SK-N-MC (cell line): ENCODE data around the gene KRTAP2-2.

Experiments
- DNase-seq: peaks from one replicate; pipeline ENCODE4 v3.0.0-alpha.2; 2011; ENCODE audit warnings: low read depth, low spot score
- H3K27ac ChIP-seq: fragments of 200-600 bp; sonication (generic); 2 replicates; pipeline ENCODE4 v1.5.1; 2016; ENCODE audit warnings: mixed run types
- H3K36me3 ChIP-seq: fragments of 200-600 bp; sonication (generic); 2 replicates; pipeline ENCODE4 v1.6.1; 2017; ENCODE audit warnings: antibody characterized with exemption, low read length, mixed read lengths; ENCODE audit not compliant: insufficient read depth
- H3K4me3 ChIP-seq: fragments of 200-600 bp; sonication (generic); 2 replicates; pipeline ENCODE4 v1.5.1; 2016
- H3K9ac ChIP-seq: fragments of 200-600 bp; sonication (generic); 2 replicates; pipeline ENCODE4 v1.8.0; 2017; ENCODE audit warnings: mixed run types, mixed read lengths; ENCODE audit not compliant: insufficient read length
- H3K9me3 ChIP-seq: fragments of 200-600 bp; sonication (generic); 2 replicates; pipeline ENCODE4 v1.6.1; 2017; ENCODE audit warnings: low read depth, mild to moderate bottlenecking, antibody characterized with exemption, low read length, moderate library complexity, mixed read lengths
- EZH2 ChIP-seq: fragments of 200-600 bp; sonication (generic); IDR thresholded peaks from one replicate; pipeline ENCODE4 v1.6.1; 2017; ENCODE audit warnings: antibody characterized with exemption
- FOXP2 ChIP-seq: optimal IDR thresholded peaks from 2 replicates; pipeline ENCODE3; 2011; ENCODE audit warnings: mild to moderate bottlenecking, moderate library complexity; ENCODE audit not compliant: insufficient read depth; ENCODE audit errors: extremely low read length, control extremely low read depth
- POLR2AphosphoS5 ChIP-seq: IDR thresholded peaks from 2 replicates; pipeline ENCODE4 v1.6.1; 2012; ENCODE audit warnings: mild to moderate bottlenecking, low read depth, low read length, borderline replicate concordance

The KRTAP2-2 gene

GRCh38 chr17:41013606-41014005 lies 41.4 kb downstream of the KRTAP2-2 start:
- Histone ChIP-seq H3K9ac (peak overlapping the region; percentile 51), H3K9me3 (no peaks in the 10 kb centered on the region), H3K4me3 (peak overlapping the region; percentile 23), H3K36me3 (no peaks in the 10 kb centered on the region), H3K27ac (peak overlapping the region; percentile 95)
- no peak for DNase-seq
- no peak for TF ChIP-seq POLR2AphosphoS5
- TF ChIP-seq EZH2 = no peak
- TF ChIP-seq FOXP2 = no peak

DNA sequence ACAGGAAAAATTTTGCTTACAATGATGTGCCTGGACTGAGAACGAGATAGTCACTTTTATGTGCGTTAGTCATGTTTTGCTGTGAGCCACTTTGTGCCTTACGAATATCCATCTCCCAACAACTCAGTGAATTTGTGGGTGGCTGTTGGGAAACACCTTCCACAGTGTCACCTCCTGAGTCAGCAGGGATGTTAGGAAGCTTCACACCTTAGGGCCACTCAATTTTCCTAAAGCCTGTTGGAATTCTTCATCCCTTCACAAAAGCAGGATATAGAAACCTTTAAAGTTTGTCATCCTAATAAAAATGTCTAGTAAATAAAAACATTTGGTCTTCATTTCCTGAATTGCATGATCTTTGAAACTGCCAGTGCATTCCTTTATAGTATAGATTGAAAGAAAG lies 41.8 kb downstream of the KRTAP2-2 start:
- Histone ChIP-seq H3K9ac (no peak overlapping the region), H3K9me3 (no peaks in the 10 kb centered on the region), H3K4me3 (peak overlapping the region; percentile 23; the same call in 1 of the 2 replicates), H3K36me3 (no peaks in the 10 kb centered on the region), H3K27ac (peak overlapping the region; percentile 95)
- peak; percentile 37 for DNase-seq
- TF ChIP-seq POLR2AphosphoS5 = no peak
- TF ChIP-seq FOXP2 = no peak
- TF ChIP-seq EZH2 = no peak

- Histone ChIP-seq H3K9ac (no peak overlapping the region), H3K9me3 (no peaks in the 10 kb centered on the region), H3K27ac (peak overlapping the region; percentile 95), H3K36me3 (no peaks in the 10 kb centered on the region), H3K4me3 (peak overlapping the region; percentile 23; the same call in 1 of the 2 replicates)
- no peak for DNase-seq
- TF ChIP-seq POLR2AphosphoS5 (no peak), FOXP2 (no peak), EZH2 (no peak)
These were observed 42.5 kb downstream of the KRTAP2-2 start for GRCh38 chr17:41012326-41013120.

GRCh38 chr17:41010441-41010840 lies 44.6 kb downstream of the KRTAP2-2 start:
- no peak overlapping the region for H3K4me3 ChIP-seq
- H3K36me3 ChIP-seq = no peaks in the 10 kb centered on the region
- H3K9ac ChIP-seq = no peak overlapping the region
- H3K9me3 ChIP-seq = no peaks in the 10 kb centered on the region
- no peak for DNase-seq
- peak overlapping the region; percentile 56; the same call in 1 of the 2 replicates for H3K27ac ChIP-seq
- TF ChIP-seq POLR2AphosphoS5 = no peak
- no peak for TF ChIP-seq FOXP2
- no peak for TF ChIP-seq EZH2

DNA sequence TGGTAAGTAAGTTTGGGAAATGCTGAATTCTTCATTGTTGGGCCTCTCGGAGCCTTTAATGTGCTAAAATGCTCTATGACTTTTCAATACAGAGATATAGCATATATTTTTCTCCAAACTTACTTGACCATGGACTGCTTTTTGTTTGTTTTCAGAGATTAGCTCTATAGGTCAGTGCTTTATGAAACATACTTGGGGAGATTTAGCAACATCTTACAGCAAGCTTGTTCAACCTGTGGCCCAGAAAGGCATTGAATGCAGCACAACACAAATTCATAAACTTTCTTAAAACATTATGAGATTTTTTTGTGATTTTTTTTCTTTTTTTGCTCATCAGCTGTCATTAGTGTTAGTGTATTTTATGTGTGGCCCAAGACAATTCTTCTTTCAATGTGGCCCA lies 45.1 kb downstream of the KRTAP2-2 start:
- H3K27ac ChIP-seq = peak overlapping the region; percentile 56; the same call in 1 of the 2 replicates
- no peak for DNase-seq
- no peak for TF ChIP-seq POLR2AphosphoS5
- no peak for TF ChIP-seq FOXP2
- no peak for TF ChIP-seq EZH2
- H3K9me3 ChIP-seq = no peaks in the 10 kb centered on the region
- H3K36me3 ChIP-seq = no peaks in the 10 kb centered on the region
- H3K9ac ChIP-seq = no peak overlapping the region
- no peak overlapping the region for H3K4me3 ChIP-seq

GRCh38 chr17:41009301-41009760 lies 45.7 kb downstream of the KRTAP2-2 start:
- Histone ChIP-seq H3K4me3 (no peak overlapping the region), H3K27ac (peak overlapping the region; percentile 56; the same call in 1 of the 2 replicates), H3K9me3 (no peaks in the 10 kb centered on the region), H3K36me3 (no peaks in the 10 kb centered on the region), H3K9ac (no peak overlapping the region)
- TF ChIP-seq EZH2 = no peak
- no peak for TF ChIP-seq POLR2AphosphoS5
- TF ChIP-seq FOXP2 = no peak
- no peak for DNase-seq

GRCh38 chr17:41008811-41009210 lies 46.2 kb downstream of the KRTAP2-2 start, which contains the start of gene KRTAP3-1:
KRTAP3-1 (minus strand) TSS chr17:41009128; CDS start chr17:41009074, 54 bp downstream.
- no peak within 1 kb of the TSS for H3K4me3 ChIP-seq
- H3K9ac ChIP-seq = no peak within 1 kb of the TSS
- no peaks in the 10 kb centered on the region for H3K36me3 ChIP-seq
- H3K27ac ChIP-seq = peak within 1 kb of the TSS; percentile 56; the same call in 1 of the 2 replicates
- no peaks in the 10 kb centered on the region for H3K9me3 ChIP-seq
- TF ChIP-seq FOXP2 (no peak), POLR2AphosphoS5 (no peak), EZH2 (no peak)
- DNase-seq = no peak
